Thymus (tissue), 11 donors: ENCODE data around the gene ZNF341. TPM values are rescaled to one million over a fixed set of nuclear protein-coding genes. Genes with fewer than 3 reads are reported as not detected.
A peak's percentile ranks its signal among the peaks of the same experiment; 100 is the strongest.
"Not testable (repeated sequence)": the region's sequence is repeated elsewhere in the genome, so short reads cannot be mapped to it uniquely, and the experiment has no call there.

Experiments
- DNase-seq, 9 donors: peaks; one replicate each; pipeline ENCODE4 v3.0.0-alpha.2; 2013; ENCODE audit warnings: low spot score in 9 of 9, low read depth in 6 of 9, missing footprints in 1 of 9
- H3K27ac ChIP-seq, 2 donors: one replicate each; pipeline ENCODE4 v1.5.1; 2013; ENCODE audit warnings: control low read depth in 1 of 2, low read depth in 1 of 2, low read length in 1 of 2, mild to moderate bottlenecking in 1 of 2, moderate library complexity in 1 of 2
- H3K27me3 ChIP-seq, 2 donors: one replicate each; pipeline ENCODE4 v1.5.1; 2013; ENCODE audit warnings: low read length in 1 of 2; ENCODE audit not compliant: control insufficient read depth in 2 of 2, insufficient read depth in 1 of 2
- H3K36me3 ChIP-seq, 2 donors: one replicate each; pipeline ENCODE4 v1.5.1; 2013; ENCODE audit warnings: low read length in 1 of 2, mild to moderate bottlenecking in 1 of 2, moderate library complexity in 1 of 2; ENCODE audit not compliant: control insufficient read depth in 2 of 2, insufficient read depth in 2 of 2
- H3K4me1 ChIP-seq, 2 donors: one replicate each; pipeline ENCODE4 v1.5.1; 2013; ENCODE audit warnings: low read length in 2 of 2; ENCODE audit not compliant: control insufficient read depth in 2 of 2, insufficient read depth in 2 of 2
- H3K4me3 ChIP-seq, 2 donors: one replicate each; pipeline ENCODE4 v1.5.1; 2013; ENCODE audit warnings: low read length in 2 of 2, control low read depth in 1 of 2, mild to moderate bottlenecking in 1 of 2
- H3K9me3 ChIP-seq, 2 donors: one replicate each; pipeline ENCODE4 v1.5.1; 2013; ENCODE audit warnings: low read length in 1 of 2, mild to moderate bottlenecking in 1 of 2; ENCODE audit not compliant: control insufficient read depth in 2 of 2, insufficient read depth in 1 of 2
- WGBS: extraction: QIAGEN DNeasy Blood & Tissue Kit; methylation state at CpG from one replicate; pipeline ENCODE4 v1.1.7; 2013; 5-methylcytosine and 5-hydroxymethylcytosine counted together
- polyA plus RNA-seq: library from polyadenylated mRNA; stranded (reverse); fragments of 200-250 nt; gene quantifications from one replicate; pipeline ENCODE4 v1.2.3, GENCODE V29; 2013
- total RNA-seq: library from RNA; stranded (reverse); fragments of 120-200 nt; gene quantifications from one replicate; pipeline ENCODE4 v1.2.4, GENCODE V29; 2013
- donor health status: healthy.

Gene ZNF341
- total and polyA plus RNA-seq, 2 donors: 1.6 to 4.7 TPM

DNA sequence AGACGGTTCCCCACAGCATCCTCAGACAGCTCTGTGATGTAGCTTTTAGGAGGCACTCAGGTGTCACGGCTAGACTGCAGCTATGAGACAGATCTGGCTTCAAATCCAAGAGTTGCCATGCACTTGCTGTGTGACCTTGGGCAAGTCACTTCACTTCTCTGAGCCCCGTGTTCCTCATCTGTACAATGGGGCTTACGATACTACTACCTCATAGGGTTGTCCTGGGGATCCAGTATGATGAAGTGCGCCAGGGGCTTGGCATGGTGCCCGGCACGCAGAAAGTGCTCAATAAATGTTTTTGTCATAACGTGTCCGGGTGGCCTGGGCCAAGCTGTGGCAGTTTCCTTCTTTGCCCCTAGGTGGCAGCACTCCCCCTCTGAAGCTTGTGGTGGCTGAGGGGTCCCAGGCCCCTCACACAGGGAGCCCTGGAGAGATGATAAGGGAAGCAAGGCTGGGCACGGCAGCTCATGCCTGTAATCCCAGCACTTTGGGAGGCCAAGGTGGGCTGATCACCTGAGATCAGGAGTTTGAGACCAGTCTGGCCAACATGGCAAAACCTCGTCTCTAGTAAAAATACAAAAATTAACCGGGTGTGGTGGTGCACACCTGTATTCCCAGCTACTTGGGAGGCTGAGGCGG lies 60.3 kb downstream of the ZNF341 start:
- Histone ChIP-seq H3K4me3 (no peak overlapping the region), H3K9me3 (no peaks in the 10 kb centered on the region), H3K27me3 (no peaks in the 10 kb centered on the region), H3K4me1 (peaks cover 2 to 7% of the 10 kb centered on the region in 2 donors), H3K36me3 (peaks cover 5 to 6% of the 10 kb centered on the region in 2 donors), H3K27ac (no peak overlapping the region)
- DNase-seq: peak in 3 of 9 donors; percentile 52 to 61 (median 60)
- 92% methylated on average over 13 of the region's 13 CpGs for WGBS

DNA sequence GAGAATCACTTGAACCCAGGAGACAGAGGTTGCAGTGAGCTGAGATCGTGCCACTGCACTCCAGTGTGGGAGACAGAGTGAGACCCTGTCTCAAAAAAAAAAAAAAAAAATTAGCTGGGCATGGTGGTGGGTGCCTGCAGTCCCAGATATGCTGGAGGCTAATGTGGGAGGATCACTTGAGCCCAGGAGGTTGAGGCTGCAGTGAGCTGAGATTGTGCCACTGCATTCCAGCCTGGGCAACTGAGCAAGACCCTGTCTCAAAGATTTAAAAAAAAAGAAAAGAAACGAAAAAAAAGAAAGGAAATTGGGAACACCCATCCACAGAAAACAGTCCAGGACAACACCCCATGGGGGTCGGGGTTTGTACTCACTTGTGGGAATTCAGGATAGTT lies 60.8 kb downstream of the ZNF341 start:
- H3K27me3 ChIP-seq, H3K27ac ChIP-seq, H3K4me1 ChIP-seq, DNase-seq, H3K36me3 ChIP-seq, H3K4me3 ChIP-seq, H3K9me3 ChIP-seq: not testable (repeated sequence)
- WGBS: 90% methylated on average over 3 of the region's 3 CpGs

DNA sequence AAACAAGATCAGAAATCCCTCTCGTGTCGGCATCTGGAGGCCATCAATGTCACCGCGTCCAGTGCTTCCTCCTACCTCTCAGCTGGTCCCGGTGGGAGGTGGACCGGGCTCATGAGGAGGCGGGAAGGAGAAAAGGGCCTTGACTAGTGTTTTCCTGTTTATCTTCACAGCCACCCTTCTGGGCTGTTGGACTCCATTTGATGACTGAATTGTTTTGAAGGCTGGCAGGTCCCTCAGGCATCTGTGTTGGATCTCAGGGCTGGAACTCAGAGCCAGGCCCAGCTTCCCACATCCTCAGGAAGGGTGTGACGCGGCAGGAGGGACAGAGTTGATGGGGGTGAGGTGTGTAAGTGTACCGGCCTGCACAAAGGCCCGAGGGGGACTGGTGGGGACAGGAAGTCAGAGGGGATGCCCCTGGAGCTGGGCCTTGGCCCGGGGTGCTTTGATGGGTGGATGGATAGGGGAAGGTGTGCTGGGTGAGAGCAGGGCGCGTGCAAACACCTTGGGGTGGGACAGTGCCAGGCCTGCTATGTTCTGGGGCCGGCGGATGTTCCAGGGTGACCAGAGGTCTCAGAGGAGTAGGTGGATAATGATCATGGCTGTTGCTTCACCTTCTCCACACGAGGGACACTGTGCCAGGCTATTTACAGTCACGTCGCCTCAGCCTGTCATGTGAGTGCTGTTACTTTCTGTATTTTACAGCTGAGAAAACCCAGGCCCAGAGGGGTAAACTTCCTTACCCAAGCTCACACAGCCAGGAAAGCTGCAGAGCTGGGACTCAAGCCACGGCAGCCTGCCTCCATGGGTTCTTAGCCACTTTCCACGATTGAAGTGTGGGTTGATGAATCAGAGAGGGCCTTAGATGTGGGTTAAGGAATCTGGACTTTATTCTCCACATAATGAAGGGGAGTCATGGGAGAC lies 61.5 kb downstream of the ZNF341 start:
- Histone ChIP-seq H3K4me1 (peaks cover 2% of the 10 kb centered on the region in 2 donors), H3K9me3 (no peaks in the 10 kb centered on the region), H3K4me3 (no peak overlapping the region), H3K27me3 (no peaks in the 10 kb centered on the region), H3K27ac (no peak overlapping the region), H3K36me3 (peaks cover 5 to 6% of the 10 kb centered on the region in 2 donors)
- no peak for DNase-seq
- 87% methylated on average over 21 of the region's 21 CpGs for WGBS

DNA sequence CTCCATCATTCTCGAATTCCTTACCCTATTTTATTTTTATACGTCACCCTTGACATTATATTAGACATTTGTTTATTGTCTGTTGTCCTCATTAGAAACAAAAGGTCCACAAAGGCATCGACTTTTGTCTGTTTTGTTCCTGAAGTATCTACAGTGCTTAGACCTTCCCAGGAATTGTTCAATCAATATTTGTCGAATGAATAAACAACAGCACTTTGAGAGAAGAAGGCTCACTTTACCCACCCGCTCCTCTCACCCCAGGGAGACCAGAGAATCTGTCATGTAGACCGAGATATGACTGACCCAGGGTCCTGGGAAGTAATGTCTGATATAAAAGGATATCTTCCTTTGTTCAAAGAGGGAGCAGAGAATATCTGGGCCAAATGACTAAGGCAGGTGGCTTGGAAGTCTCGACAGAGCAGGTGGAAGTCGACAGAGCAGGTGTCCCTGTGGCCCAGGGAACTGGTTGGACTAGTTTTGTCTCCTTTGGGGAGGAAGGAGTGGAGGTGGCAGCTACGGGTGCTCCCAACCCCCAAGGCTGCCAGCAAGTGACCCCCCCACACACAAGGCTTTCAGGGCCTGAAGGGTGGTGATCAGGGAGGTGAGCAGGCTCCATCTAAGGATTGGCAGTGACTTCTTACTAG lies 64.6 kb downstream of the ZNF341 start:
- no peak for DNase-seq
- Histone ChIP-seq H3K4me1 (peaks cover 2% of the 10 kb centered on the region in 2 donors), H3K36me3 (peaks cover 0 to 3% of the 10 kb centered on the region in 2 donors), H3K4me3 (no peak overlapping the region), H3K9me3 (peaks cover 0 to 4% of the 10 kb centered on the region in 2 donors), H3K27me3 (no peaks in the 10 kb centered on the region), H3K27ac (no peak overlapping the region)
- 87% methylated on average over 9 of the region's 9 CpGs for WGBS

DNA sequence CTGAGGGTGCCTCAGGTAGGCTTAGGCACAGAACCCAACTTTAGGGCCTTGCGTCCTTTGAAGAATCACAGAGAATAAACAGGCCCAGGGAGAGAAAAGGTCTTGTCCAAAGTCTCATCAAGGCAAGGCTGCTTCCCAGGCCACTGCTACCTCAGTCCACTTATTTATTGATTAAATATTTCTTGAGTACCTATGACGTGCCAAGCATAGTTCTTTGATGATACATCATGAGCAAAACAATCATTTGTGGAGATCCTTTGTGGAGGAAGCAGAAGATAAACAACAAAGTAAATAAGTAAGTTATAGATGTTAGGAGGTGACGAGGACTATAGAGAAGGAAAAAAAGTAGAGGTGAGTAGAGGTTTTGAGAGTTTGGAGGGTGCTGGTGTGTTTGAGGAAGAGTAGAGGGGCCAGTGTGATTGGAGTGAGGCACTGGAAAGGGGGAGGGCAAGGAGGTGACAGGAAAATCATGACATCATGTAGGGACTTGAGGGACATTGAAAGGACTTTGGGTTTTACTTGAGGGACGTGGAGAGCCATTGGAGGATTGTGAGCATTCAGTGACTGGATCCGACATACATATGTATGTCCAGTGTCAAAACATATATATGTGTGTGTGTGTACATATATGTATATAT lies 65.2 kb downstream of the ZNF341 start:
- Histone ChIP-seq H3K4me1 (peaks cover 2% of the 10 kb centered on the region in 2 donors), H3K9me3 (peaks cover 0 to 4% of the 10 kb centered on the region in 2 donors), H3K27ac (no peak overlapping the region), H3K4me3 (no peak overlapping the region), H3K36me3 (no peaks in the 10 kb centered on the region), H3K27me3 (no peaks in the 10 kb centered on the region)
- 96% methylated on average over 5 of the region's 5 CpGs for WGBS
- DNase-seq: no peak

DNA sequence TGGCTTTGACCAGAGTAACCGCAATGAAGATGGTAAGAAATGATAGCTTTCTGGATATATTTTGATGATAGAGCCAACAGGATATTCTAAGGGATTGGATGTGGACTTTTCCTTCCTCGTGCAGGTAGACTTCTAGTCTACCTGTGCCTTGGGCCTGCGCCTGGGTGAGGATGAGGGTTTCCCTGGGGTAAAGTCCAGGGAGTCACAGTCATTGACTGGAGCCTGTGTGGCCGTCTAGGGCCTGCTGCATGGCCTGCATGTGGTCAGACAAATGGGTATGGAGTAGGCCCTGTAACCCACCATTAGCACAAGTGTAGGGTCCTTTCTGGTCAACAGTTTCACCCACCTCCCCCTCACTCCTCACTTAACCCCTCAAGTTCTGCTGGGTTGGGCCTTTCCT lies 66.6 kb downstream of the ZNF341 start:
- peaks cover 2% of the 10 kb centered on the region in 2 donors for H3K4me1 ChIP-seq
- 87% methylated on average over 4 of the region's 4 CpGs for WGBS
- no peak overlapping the region for H3K4me3 ChIP-seq
- H3K27ac ChIP-seq: no peak overlapping the region
- H3K36me3 ChIP-seq: no peaks in the 10 kb centered on the region
- no peak for DNase-seq
- H3K27me3 ChIP-seq: no peaks in the 10 kb centered on the region
- H3K9me3 ChIP-seq: peaks cover 0 to 4% of the 10 kb centered on the region in 2 donors

DNA sequence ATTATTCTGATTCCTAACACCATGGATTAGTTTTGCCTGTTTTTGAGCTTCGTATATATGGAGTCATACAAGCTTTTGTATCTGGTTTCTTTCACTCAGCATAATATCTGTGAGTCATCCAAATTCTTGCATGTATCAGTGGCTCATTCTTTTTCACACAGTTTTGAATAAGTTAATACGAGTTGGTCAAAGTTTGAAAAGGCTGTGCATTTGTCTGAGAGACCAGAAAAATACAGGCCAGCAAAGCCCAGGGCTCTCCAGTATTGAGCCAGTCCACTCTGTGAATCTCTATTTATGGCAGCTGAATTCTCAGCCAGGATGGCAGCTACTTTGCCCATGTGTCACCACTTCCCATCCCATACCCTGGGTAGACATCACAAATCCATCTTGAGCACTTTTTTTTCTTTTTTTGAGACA lies 72.1 kb downstream of the ZNF341 start:
- no peaks in the 10 kb centered on the region for H3K36me3 ChIP-seq
- H3K27me3 ChIP-seq: no peaks in the 10 kb centered on the region
- H3K9me3 ChIP-seq: peaks cover 0 to 4% of the 10 kb centered on the region in 2 donors
- H3K27ac ChIP-seq: no peak overlapping the region
- no peak overlapping the region for H3K4me3 ChIP-seq
- 94% methylated on average over 2 of the region's 2 CpGs for WGBS
- no peaks in the 10 kb centered on the region for H3K4me1 ChIP-seq
- no peak for DNase-seq

DNA sequence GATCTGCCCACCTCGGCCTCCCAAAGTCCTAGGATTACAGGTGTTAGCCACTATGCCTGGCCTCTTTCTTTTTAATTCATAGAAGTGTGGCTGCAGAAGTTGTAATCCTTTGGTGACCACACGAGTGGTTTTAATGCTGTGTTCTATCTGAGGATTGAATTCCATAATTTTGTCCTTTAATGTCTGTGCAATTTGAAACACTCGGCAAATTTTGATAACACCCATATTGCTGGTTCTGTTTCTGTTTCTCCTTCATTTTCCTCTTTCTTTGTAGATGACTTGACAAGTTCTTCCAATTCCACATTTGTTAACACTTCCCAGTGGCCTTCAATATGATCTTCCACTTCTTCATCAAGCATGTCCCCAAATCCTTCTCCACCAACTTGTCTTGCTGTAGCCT lies 76.6 kb downstream of the ZNF341 start:
- H3K9me3 ChIP-seq: no peaks in the 10 kb centered on the region
- H3K27me3 ChIP-seq: no peaks in the 10 kb centered on the region
- WGBS: 97% methylated on average over 3 of the region's 3 CpGs

More for the DNA sequence above, 76.6 kb downstream of the ZNF341 start:
- Histone ChIP-seq H3K4me1 (peaks cover 10 to 15% of the 10 kb centered on the region in 2 donors), H3K27ac (no peak overlapping the region), H3K4me3 (no peak overlapping the region), H3K36me3 (no peaks in the 10 kb centered on the region)
- no peak for DNase-seq
